HUES6 (cell line): Measurements from ENCODE around the gene APOBEC2.

Experiments used
- H3K27ac ChIP-seq: 2 replicates; pipeline ENCODE4 v1.7.0; 2013; ENCODE audit warnings: low read depth, mild to moderate bottlenecking, low read length, inconsistent platforms
- H3K27me3 ChIP-seq: 2 replicates; pipeline ENCODE4 v1.6.1; 2013; ENCODE audit warnings: low read length; ENCODE audit not compliant: control insufficient read depth, insufficient read depth
- H3K36me3 ChIP-seq: 2 replicates; pipeline ENCODE4 v1.6.1; 2013; ENCODE audit warnings: low read length; ENCODE audit not compliant: control insufficient read depth, insufficient read depth
- H3K4me1 ChIP-seq: 2 replicates; pipeline ENCODE4 v1.6.1; 2013; ENCODE audit warnings: low read length; ENCODE audit not compliant: control insufficient read depth, insufficient read depth
- H3K4me3 ChIP-seq: 2 replicates; pipeline ENCODE4 v1.5.1; 2013; ENCODE audit warnings: low read depth, low read length
- H3K9ac ChIP-seq: one replicate; pipeline ENCODE4 v1.6.1; 2013; ENCODE audit warnings: mild to moderate bottlenecking, low read length
- H3K9me3 ChIP-seq: 2 replicates; pipeline ENCODE4 v1.6.1; 2013; ENCODE audit warnings: low read depth, low read length; ENCODE audit not compliant: control insufficient read depth, insufficient read depth

APOBEC2 gene

DNA sequence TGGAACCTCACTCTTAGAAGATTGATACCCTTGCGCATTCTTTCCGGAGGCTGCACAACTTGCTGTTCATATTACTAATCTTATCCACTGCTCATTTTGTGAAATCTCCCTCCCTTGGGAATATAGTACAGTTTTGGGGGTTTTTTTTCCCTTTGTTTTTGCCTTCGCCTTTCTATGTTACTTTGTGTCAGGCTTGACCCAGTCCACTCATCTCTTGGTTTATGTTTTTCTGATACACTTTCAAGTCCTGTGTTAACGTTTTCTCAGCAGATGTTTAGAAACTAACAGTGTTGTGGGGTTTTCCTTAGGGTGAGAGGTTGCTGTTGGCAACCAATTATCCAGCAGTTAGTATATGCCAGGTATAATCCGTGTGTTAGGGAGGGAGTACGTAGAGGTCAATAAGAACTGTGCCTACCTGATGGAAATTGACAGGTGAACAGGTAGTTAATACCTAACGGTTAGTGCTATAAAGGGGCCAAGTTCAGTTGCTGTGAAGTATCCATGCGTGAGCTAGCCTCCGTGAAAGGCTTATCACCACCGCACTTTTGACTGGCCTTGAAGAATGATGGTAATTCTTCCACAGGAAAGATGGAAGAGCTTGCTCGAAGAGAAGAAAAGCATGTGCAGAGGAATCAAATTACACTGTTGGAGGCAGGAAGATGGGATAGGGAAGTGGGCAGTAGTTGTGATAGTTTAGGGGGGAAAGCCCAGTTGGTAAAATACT lies 21.1 kb downstream of the APOBEC2 start:
- Histone ChIP-seq H3K27me3 (no peaks in the 10 kb centered on the region), H3K36me3 (peaks cover 17% of the 10 kb centered on the region), H3K9ac (peak overlapping the region; percentile 98), H3K4me3 (peak overlapping the region; percentile 86), H3K27ac (no peak overlapping the region; the same call in 1 of the 2 replicates), H3K9me3 (no peaks in the 10 kb centered on the region), H3K4me1 (peaks cover 18% of the 10 kb centered on the region)

- H3K4me3 ChIP-seq, result peak overlapping the region; percentile 86
- no peak overlapping the region for H3K27ac ChIP-seq
- no peaks in the 10 kb centered on the region for H3K9me3 ChIP-seq
- no peaks in the 10 kb centered on the region for H3K27me3 ChIP-seq
- H3K4me1 ChIP-seq, result peaks cover 18% of the 10 kb centered on the region
- no peak overlapping the region for H3K9ac ChIP-seq
- H3K36me3 ChIP-seq, result peaks cover 24% of the 10 kb centered on the region
These were observed 21.9 kb downstream of the APOBEC2 start for GRCh38 chr6:41074692-41075436.

DNA sequence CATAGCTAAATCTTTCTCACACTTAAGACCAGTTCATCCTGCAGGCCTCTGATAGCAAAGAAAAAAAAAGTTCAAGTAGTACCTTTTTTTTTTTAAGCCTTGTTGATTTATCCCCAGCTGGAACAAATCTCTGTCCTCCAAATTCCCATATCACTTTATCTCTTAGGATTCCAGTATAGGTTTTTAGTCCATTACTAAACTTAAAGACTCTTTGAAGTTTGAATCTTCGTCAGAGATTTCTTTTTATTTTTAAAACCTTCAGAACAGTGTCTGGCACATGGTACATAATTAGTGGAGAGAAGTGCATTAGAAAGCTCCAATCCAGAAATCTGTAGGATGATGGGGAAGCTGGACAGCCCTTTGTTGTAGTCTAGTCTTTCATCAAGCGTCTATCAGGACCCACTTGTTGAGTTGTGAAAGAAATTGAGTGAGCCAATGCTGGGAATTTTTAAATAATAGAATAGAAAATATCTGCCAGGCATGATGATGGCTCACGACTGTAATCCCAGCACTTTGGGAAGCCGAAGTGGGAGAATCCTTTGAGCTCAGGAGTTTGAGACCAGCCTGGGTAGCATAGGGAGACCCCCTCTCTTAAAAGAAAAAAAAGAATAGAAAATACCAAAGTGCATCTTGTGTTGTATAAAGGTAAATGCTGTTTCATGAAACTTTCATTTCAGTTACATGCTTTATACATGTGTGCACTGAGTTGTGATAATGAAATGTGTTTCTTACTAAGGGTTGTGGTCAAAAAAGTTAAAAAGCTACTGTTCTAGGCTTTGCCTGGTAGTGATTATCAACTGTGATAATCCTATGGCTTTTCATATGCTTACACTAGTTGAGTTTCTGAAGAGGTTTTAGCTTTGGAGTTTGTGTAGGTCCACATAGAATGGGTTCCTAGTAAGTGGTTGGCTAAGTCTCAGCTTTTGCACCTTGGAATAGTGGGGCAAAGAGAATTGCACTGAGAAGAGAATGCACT lies 22.9 kb downstream of the APOBEC2 start:
- peaks cover 17% of the 10 kb centered on the region for H3K4me1 ChIP-seq
- H3K27ac ChIP-seq, result no peak overlapping the region
- H3K27me3 ChIP-seq, result no peaks in the 10 kb centered on the region
- H3K9ac ChIP-seq, result no peak overlapping the region
- H3K36me3 ChIP-seq, result peaks cover 35% of the 10 kb centered on the region
- no peaks in the 10 kb centered on the region for H3K9me3 ChIP-seq
- no peak overlapping the region for H3K4me3 ChIP-seq

GRCh38 chr6:41077536-41077935 lies 24.5 kb downstream of the APOBEC2 start:
- Histone ChIP-seq H3K27ac (no peak overlapping the region), H3K36me3 (peaks cover 47% of the 10 kb centered on the region), H3K4me3 (no peak overlapping the region), H3K9ac (no peak overlapping the region), H3K4me1 (peaks cover 13% of the 10 kb centered on the region; the same call in 1 of the 2 replicates), H3K9me3 (no peaks in the 10 kb centered on the region), H3K27me3 (no peaks in the 10 kb centered on the region)

DNA sequence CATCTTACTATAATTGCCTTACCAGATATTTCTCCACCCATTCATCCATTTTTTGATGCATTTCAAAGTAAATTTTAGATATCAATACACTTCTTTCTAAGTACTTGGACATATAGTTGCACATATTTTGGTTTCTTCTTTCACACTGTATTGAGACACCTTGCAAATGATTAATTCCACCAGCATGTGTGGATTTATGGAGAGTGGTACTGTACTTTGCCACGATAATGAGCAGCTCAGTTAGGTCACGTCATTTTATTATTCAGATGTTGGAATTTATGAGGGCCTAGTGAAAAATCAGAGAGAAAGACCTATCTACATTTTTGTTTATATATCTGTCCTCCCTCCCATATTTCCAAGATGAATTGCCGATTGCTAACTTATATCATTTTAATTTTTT lies 25.1 kb downstream of the APOBEC2 start:
- Histone ChIP-seq H3K9me3 (no peaks in the 10 kb centered on the region), H3K4me3 (no peak overlapping the region), H3K9ac (no peak overlapping the region), H3K27ac (no peak overlapping the region), H3K27me3 (no peaks in the 10 kb centered on the region), H3K36me3 (peaks cover 53% of the 10 kb centered on the region), H3K4me1 (peaks cover 13% of the 10 kb centered on the region; the same call in 1 of the 2 replicates)

DNA sequence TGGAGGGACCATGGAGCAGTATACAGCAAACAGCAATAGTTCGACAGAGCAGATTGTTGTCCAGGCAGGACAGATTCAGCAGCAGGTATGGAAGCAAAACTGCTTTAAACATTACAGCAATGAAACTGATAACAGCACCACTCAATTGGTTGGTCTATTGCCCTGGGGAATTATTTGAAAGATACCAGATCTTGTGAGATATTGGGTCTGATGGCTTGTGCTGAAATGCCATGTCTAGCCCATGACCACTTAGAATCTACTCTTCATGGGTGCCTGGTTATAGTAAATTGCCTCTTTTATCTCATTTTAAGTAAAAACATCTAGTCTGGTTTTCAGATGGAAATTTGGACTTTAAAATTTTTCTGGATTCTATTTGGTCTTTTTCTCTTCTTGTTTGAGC lies 26.1 kb downstream of the APOBEC2 start:
- Histone ChIP-seq H3K4me1 (peaks cover 13% of the 10 kb centered on the region; the same call in 1 of the 2 replicates), H3K36me3 (peaks cover 63% of the 10 kb centered on the region), H3K27me3 (no peaks in the 10 kb centered on the region)

GRCh38 chr6:41080621-41081020 lies 27.6 kb downstream of the APOBEC2 start:
- no peaks in the 10 kb centered on the region for H3K9me3 ChIP-seq
- H3K4me1 ChIP-seq, result peaks cover 3% of the 10 kb centered on the region; the same call in 1 of the 2 replicates
- H3K4me3 ChIP-seq, result no peak overlapping the region
- H3K27me3 ChIP-seq, result no peaks in the 10 kb centered on the region
- H3K27ac ChIP-seq, result no peak overlapping the region
- peaks cover 75% of the 10 kb centered on the region for H3K36me3 ChIP-seq
- H3K9ac ChIP-seq, result no peak overlapping the region

More for the DNA sequence above, 26.1 kb downstream of the APOBEC2 start:
- no peak overlapping the region for H3K27ac ChIP-seq
- H3K4me3 ChIP-seq, result no peak overlapping the region
- H3K9ac ChIP-seq, result no peak overlapping the region
- H3K9me3 ChIP-seq, result no peaks in the 10 kb centered on the region

- H3K9me3 ChIP-seq, result no peaks in the 10 kb centered on the region
- H3K4me1 ChIP-seq, result no peaks in the 10 kb centered on the region
- H3K36me3 ChIP-seq, result peaks cover 94% of the 10 kb centered on the region
- H3K9ac ChIP-seq, result no peak overlapping the region
- no peaks in the 10 kb centered on the region for H3K27me3 ChIP-seq
- H3K27ac ChIP-seq, result no peak overlapping the region
- no peak overlapping the region for H3K4me3 ChIP-seq
These were observed 30.1 kb downstream of the APOBEC2 start for GRCh38 chr6:41083072-41083471.

GRCh38 chr6:41085182-41085581 lies 32.2 kb downstream of the APOBEC2 start:
- Histone ChIP-seq H3K27me3 (no peaks in the 10 kb centered on the region), H3K4me3 (no peak overlapping the region), H3K4me1 (no peaks in the 10 kb centered on the region), H3K9me3 (no peaks in the 10 kb centered on the region), H3K36me3 (peaks cover 92% of the 10 kb centered on the region), H3K9ac (no peak overlapping the region), H3K27ac (no peak overlapping the region)

GRCh38 chr6:41088451-41088850 lies 35.4 kb downstream of the APOBEC2 start:
- Histone ChIP-seq H3K9me3 (no peaks in the 10 kb centered on the region), H3K27me3 (no peaks in the 10 kb centered on the region), H3K9ac (no peak overlapping the region), H3K36me3 (peaks cover 95% of the 10 kb centered on the region), H3K4me3 (no peak overlapping the region), H3K4me1 (no peaks in the 10 kb centered on the region), H3K27ac (no peak overlapping the region)
